NB4 (cell line): ENCODE results near the gene CCDC88C.
"Not testable (repeated sequence)": the region's sequence is repeated elsewhere in the genome, so short reads cannot be mapped to it uniquely, and the experiment has no call there.

Experiments
- DNase-seq: peaks from one replicate; pipeline ENCODE4 v3.0.0; 2010; ENCODE audit warnings: low read depth
- H3K4me3 ChIP-seq: one replicate; pipeline ENCODE4 v1.5.1; 2011; ENCODE audit warnings: mild to moderate bottlenecking, low read depth, low read length, moderate library complexity
- CTCF ChIP-seq: IDR thresholded peaks from one replicate; pipeline ENCODE4 v1.5.1; 2012; ENCODE audit warnings: low read depth, low read length
- MAX ChIP-seq: IDR thresholded peaks from 2 replicates; pipeline ENCODE4 v1.6.1; 2011; ENCODE audit warnings: low read depth, low read length
- MYC ChIP-seq: IDR thresholded peaks from 2 replicates; pipeline ENCODE4 v1.6.1; 2011; ENCODE audit warnings: low read depth, low read length
- POLR2A ChIP-seq: IDR thresholded peaks from 2 replicates; pipeline ENCODE4 v1.6.1; 2011; ENCODE audit warnings: mild to moderate bottlenecking; ENCODE audit not compliant: insufficient read length; ENCODE audit errors: extremely low read depth

The CCDC88C gene

GRCh38 chr14:91270619-91271018 is 147.0 kb downstream of the CCDC88C start:
- TF ChIP-seq MAX, result no peak
- no peak for TF ChIP-seq CTCF
- TF ChIP-seq MYC, result no peak
- TF ChIP-seq POLR2A, result no peak
- DNase-seq, result no peak

DNA sequence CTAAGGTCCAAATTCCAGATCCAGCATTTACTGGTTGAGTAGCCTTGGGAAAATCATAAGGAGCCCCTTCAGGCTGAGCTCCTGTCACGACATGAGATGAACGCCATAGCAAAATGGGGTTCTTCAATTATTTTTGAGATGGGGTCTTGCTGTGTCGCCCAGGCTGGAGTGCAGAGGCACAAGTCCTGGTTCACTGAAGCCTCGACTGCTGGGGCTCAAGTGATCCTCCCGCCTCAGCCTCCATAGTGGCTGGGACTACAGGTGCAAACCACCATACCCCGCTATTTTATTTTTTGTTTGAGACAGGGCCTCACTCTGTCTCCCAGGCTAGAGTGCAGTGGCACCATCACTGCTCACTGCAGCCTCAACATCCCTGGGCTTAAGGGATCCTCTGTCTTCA is 147.4 kb downstream of the CCDC88C start:
- DNase-seq, result no peak
- no peak for TF ChIP-seq POLR2A
- TF ChIP-seq MYC, result no peak
- no peak for TF ChIP-seq MAX
- TF ChIP-seq CTCF, result no peak
- no peak overlapping the region for H3K4me3 ChIP-seq

More at GRCh38 chr14:91270619-91271018, 147.0 kb downstream of the CCDC88C start:
- H3K4me3 ChIP-seq, result no peak overlapping the region

- no peak for DNase-seq
- H3K4me3 ChIP-seq, result no peak overlapping the region
- TF ChIP-seq CTCF (no peak), POLR2A (no peak)
Measured at GRCh38 chr14:91269076-91269991, 148.3 kb downstream of the CCDC88C start.

DNA sequence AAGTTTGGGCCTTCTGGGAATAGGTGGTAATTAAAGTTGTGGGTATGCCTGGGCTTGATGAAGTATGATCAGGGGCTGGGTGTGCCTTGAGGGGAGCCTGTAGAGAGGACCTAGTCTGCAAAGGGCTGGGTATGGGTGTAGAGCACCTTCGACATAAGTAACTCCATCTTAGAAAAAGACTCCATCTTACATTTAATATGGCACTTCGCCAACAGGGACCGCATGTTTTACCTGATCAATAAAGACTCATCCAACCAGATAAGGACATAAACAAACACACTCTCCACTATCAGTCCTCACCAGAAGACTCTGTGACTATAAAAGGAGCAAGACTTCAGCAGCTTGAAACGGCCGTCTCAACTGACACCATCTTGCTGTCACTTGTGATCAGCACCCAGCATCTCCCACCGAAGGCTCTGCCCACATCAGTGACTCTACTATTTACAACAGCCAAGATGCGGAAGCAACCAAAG is 149.6 kb downstream of the CCDC88C start:
- H3K4me3 ChIP-seq, result no peak overlapping the region
- DNase-seq, result no peak
- TF ChIP-seq CTCF (no peak), POLR2A (no peak), MYC (no peak), MAX (no peak)

DNA sequence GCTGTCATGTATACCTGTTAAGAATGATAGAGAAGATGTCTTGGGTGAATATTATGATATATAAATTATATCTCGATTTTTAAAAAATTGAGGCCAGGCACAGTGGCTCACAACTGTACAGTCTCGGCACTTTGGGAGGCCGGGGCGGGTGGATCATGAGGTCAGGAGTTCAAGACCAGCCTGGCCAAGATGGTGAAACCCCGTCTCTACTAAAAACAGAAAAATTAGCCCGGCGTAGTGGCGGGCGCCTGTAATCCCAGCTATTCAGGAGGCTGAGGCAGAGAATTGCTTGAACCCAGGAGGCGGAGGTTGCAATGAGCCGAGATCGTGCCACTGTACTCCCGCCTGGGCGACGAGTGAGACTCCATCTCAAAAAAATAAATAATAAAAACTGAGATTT is 151.3 kb downstream of the CCDC88C start:
- not testable (repeated sequence) for H3K4me3 ChIP-seq, DNase-seq

DNA sequence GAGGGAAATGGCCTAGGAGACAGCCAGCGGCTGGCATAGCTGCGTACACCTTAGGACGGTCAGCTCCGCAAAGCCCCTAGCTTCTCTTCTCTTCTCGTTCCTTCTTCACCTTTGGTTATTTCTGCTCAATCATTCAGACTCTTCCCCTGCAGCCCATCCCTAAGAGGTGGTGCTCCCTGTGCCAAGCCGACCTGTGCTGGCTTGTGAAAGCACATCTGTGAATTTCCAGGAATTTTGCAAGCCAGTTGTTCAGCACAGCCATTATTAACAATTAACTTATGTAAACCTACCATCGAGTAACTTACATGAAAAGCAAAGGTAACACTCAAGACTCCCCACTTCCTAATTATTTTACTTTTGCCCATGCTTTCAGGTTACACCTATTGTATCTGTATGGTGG is 152.2 kb downstream of the CCDC88C start:
- TF ChIP-seq MYC, result no peak
- no peak for TF ChIP-seq MAX
- TF ChIP-seq CTCF, result no peak
- no peak for TF ChIP-seq POLR2A
- no peak for DNase-seq
- no peak overlapping the region for H3K4me3 ChIP-seq
